KMS-11 (cell line): ENCODE measurements around the gene RGS21.

Source experiments
- H2AFZ ChIP-seq: fragments of 200-600 bp; sonication (generic); 2 replicates; pipeline ENCODE4 v1.6.1; 2016; ENCODE audit warnings: antibody characterized with exemption, mixed run types, low read depth
- H3K27ac ChIP-seq: fragments of 200-600 bp; sonication (generic); 2 replicates; pipeline ENCODE4 v1.6.1; 2016; ENCODE audit warnings: mild to moderate bottlenecking, mixed run types
- H3K27me3 ChIP-seq: fragments of 200-600 bp; sonication (generic); 2 replicates; pipeline ENCODE4 v1.6.1; 2017; ENCODE audit warnings: mild to moderate bottlenecking, low read depth, mixed run types, moderate library complexity; ENCODE audit not compliant: insufficient read depth
- H3K36me3 ChIP-seq: fragments of 200-600 bp; sonication (generic); 2 replicates; pipeline ENCODE4 v1.6.1; 2017; ENCODE audit warnings: mild to moderate bottlenecking, mixed run types; ENCODE audit not compliant: insufficient read depth
- H3K4me1 ChIP-seq: fragments of 200-600 bp; sonication (generic); 2 replicates; pipeline ENCODE4 v1.6.1; 2016; ENCODE audit warnings: mild to moderate bottlenecking, low read depth, mixed run types; ENCODE audit not compliant: poor library complexity, severe bottlenecking
- H3K4me2 ChIP-seq: fragments of 200-600 bp; sonication (generic); 2 replicates; pipeline ENCODE4 v1.7.0; 2016; ENCODE audit warnings: mild to moderate bottlenecking, mixed run types
- H3K4me3 ChIP-seq: fragments of 200-600 bp; sonication (generic); IDR thresholded peaks from 2 replicates; pipeline ENCODE4 v1.6.1; 2017; ENCODE audit warnings: low read depth, low read length, mixed read lengths; ENCODE audit not compliant: insufficient read depth
- H3K79me2 ChIP-seq: fragments of 200-600 bp; sonication (generic); 2 replicates; pipeline ENCODE4 v1.6.1; 2016; ENCODE audit warnings: low read depth, mixed run types; ENCODE audit not compliant: insufficient read depth
- H3K9ac ChIP-seq: fragments of 200-600 bp; sonication (generic); 2 replicates; pipeline ENCODE4 v1.6.1; 2016; ENCODE audit warnings: mild to moderate bottlenecking, mixed run types
- H4K20me1 ChIP-seq: fragments of 200-600 bp; sonication (generic); 2 replicates; pipeline ENCODE4 v1.6.1; 2016; ENCODE audit warnings: mild to moderate bottlenecking, mixed run types; ENCODE audit not compliant: insufficient read depth
- TF ChIP-seq, protein P1 (sequence below): fragments of 200-600 bp; sonication (generic); conservative IDR thresholded peaks from 2 replicates; pipeline ENCODE4 v1.6.1; 2017; ENCODE audit warnings: low read depth, mild to moderate bottlenecking, antibody characterized with exemption, low read length, moderate library complexity, mixed read lengths

RGS21 gene

DNA sequence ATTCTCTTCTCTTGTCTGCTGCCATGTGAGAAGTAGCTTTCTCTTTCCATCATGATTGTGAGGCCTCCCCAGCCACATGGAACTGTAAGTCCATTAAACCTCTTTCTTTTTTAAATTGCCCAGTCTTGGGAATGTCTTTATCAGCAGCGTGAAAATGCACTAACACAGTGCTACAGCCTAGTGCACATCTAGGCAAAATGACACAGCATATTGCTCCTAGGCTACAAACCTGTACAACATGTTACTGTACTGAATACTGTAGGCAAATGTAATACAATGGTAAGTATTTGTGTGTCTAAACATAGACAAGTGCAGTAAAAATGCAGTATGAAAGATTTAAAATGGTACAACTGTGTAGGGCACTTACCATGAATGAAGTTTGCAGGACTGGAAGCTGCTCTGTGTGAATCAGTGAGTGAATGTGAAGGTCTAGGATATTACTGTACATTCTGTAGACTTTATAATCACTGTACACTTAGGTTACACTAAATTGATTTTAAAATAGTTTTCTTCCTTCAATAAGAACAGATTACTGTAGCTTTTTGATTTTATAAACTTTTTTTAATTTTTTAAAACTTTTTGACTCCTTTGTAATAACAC is 69.4 kb downstream of the RGS21 start:
- Histone ChIP-seq H3K4me2 (no peak overlapping the region), H3K79me2 (no peaks in the 10 kb centered on the region), H3K4me1 (no peaks in the 10 kb centered on the region), H3K36me3 (no peaks in the 10 kb centered on the region), H3K27me3 (no peaks in the 10 kb centered on the region), H3K4me3 (no peak overlapping the region), H4K20me1 (no peaks in the 10 kb centered on the region), H2AFZ (no peak overlapping the region), H3K27ac (no peak overlapping the region), H3K9ac (no peak overlapping the region)
- TF ChIP-seq, protein P1, sequence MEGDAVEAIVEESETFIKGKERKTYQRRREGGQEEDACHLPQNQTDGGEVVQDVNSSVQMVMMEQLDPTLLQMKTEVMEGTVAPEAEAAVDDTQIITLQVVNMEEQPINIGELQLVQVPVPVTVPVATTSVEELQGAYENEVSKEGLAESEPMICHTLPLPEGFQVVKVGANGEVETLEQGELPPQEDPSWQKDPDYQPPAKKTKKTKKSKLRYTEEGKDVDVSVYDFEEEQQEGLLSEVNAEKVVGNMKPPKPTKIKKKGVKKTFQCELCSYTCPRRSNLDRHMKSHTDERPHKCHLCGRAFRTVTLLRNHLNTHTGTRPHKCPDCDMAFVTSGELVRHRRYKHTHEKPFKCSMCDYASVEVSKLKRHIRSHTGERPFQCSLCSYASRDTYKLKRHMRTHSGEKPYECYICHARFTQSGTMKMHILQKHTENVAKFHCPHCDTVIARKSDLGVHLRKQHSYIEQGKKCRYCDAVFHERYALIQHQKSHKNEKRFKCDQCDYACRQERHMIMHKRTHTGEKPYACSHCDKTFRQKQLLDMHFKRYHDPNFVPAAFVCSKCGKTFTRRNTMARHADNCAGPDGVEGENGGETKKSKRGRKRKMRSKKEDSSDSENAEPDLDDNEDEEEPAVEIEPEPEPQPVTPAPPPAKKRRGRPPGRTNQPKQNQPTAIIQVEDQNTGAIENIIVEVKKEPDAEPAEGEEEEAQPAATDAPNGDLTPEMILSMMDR: no peak

DNA sequence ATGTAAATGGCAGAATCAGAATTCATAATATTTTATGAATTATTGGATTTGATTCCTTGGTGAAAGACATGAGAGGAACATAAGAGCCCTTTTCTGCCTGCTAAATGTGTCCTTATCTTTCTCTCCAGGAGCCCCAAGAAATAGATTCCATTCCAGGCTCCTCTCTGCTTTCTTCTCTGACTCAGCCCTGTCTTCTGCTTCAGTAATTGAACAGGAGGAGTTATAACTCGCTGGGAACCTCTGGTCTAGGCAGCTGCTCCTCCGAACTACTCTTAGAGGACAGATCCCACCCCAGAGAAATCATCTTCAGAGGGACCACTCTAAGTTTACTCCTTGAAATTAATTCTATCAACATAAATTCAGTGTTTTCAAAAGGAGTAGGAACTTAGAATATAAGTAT is 78.4 kb downstream of the RGS21 start:
- Histone ChIP-seq H3K79me2 (no peaks in the 10 kb centered on the region), H3K9ac (no peak overlapping the region), H3K4me3 (no peak overlapping the region), H3K27ac (no peak overlapping the region), H4K20me1 (no peaks in the 10 kb centered on the region), H3K4me2 (no peak overlapping the region), H3K4me1 (no peaks in the 10 kb centered on the region), H2AFZ (no peak overlapping the region), H3K36me3 (no peaks in the 10 kb centered on the region), H3K27me3 (no peaks in the 10 kb centered on the region)
- TF ChIP-seq, protein P1: no peak

DNA sequence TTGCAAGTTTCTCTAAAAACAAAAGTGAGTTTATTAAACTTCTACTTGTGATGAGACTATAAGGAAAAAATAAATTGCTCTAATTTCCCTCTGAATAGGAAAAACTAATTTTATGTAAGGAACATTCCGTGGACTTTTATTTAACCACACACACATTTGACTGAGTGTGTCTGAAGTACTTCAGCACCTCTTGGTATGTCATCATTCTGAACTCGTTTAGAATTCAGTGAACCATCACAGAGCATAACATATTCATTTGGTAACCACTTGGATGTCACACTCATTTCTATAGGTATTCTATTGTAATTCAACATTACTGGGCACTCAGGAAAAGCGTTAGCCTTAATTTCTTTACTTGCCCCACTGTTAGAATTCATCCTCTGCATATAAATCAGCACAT is 79.1 kb downstream of the RGS21 start:
- Histone ChIP-seq H3K4me3 (no peak overlapping the region), H2AFZ (no peak overlapping the region), H3K4me1 (no peaks in the 10 kb centered on the region), H3K79me2 (no peaks in the 10 kb centered on the region), H3K27me3 (no peaks in the 10 kb centered on the region), H3K9ac (no peak overlapping the region), H3K36me3 (no peaks in the 10 kb centered on the region), H3K27ac (no peak overlapping the region), H3K4me2 (no peak overlapping the region), H4K20me1 (no peaks in the 10 kb centered on the region)
- TF ChIP-seq, protein P1: no peak

DNA sequence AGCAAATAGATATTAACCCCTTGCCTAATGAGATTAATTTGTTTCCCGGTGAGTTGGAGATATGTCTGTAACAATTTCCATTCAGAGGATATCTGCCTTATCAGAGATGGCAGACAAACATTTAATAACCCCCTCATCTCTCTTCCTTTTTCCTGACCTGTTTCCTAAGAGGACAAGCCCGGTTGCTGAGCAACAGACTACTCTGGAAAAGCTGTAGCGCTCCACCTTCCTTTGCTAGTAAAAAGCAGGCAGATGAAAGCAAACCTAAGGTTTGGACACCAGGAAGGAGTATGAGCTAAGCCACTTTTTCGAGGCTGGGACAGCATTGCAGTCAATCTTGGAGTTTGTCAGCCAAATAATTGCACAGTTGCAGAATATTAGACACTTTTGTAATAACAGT is 82.4 kb downstream of the RGS21 start:
- Histone ChIP-seq H3K9ac (no peak overlapping the region), H3K4me1 (no peaks in the 10 kb centered on the region), H3K79me2 (no peaks in the 10 kb centered on the region), H3K27me3 (no peaks in the 10 kb centered on the region), H3K4me2 (no peak overlapping the region), H3K27ac (no peak overlapping the region), H3K36me3 (no peaks in the 10 kb centered on the region), H4K20me1 (no peaks in the 10 kb centered on the region), H2AFZ (no peak overlapping the region), H3K4me3 (no peak overlapping the region)
- TF ChIP-seq, protein P1: no peak
